Nephron progenitor cell (in vitro differentiated cells): ENCODE data around the gene AZGP1.
A peak's percentile ranks its signal among the peaks of the same experiment; 100 is the strongest.
"Not testable (repeated sequence)": the region's sequence is repeated elsewhere in the genome, so short reads cannot be mapped to it uniquely, and the experiment has no call there.

Source experiments
- DNase-seq: peaks from one replicate; pipeline ENCODE4 v3.0.0; 2021
- H3K27ac Mint-ChIP-seq: 2 replicates; pipeline ENCODE4 v1.8.0; 2021; ENCODE audit warnings: mild to moderate bottlenecking, moderate library complexity, mixed read lengths
- H3K27me3 Mint-ChIP-seq: 2 replicates; pipeline ENCODE4 v1.8.0; 2021; ENCODE audit warnings: mild to moderate bottlenecking, low read depth, mixed read lengths; ENCODE audit not compliant: poor library complexity
- H3K36me3 Mint-ChIP-seq: 2 replicates; pipeline ENCODE4 v1.8.0; 2021; ENCODE audit warnings: low read depth, mixed read lengths
- H3K4me1 Mint-ChIP-seq: 2 replicates; pipeline ENCODE4 v1.8.0; 2021; ENCODE audit warnings: mixed read lengths
- H3K4me3 Mint-ChIP-seq: 2 replicates; pipeline ENCODE4 v1.8.0; 2021; ENCODE audit warnings: mild to moderate bottlenecking, moderate library complexity, mixed read lengths
- H3K9me3 Mint-ChIP-seq: 2 replicates; pipeline ENCODE4 v1.8.0; 2021; ENCODE audit warnings: mild to moderate bottlenecking, moderate library complexity, mixed read lengths
- TF ChIP-seq, protein P1 (sequence below): fragments of 200-600 bp; sonication (generic); IDR thresholded peaks from 2 replicates; pipeline ENCODE4 v1.5.0; 2021; ENCODE audit warnings: antibody characterized with exemption

The AZGP1 gene

GRCh38 chr7:99990460-99990852 is 14.6 kb upstream of the AZGP1 start:
- DNase-seq = no peak
- TF ChIP-seq, protein P1, sequence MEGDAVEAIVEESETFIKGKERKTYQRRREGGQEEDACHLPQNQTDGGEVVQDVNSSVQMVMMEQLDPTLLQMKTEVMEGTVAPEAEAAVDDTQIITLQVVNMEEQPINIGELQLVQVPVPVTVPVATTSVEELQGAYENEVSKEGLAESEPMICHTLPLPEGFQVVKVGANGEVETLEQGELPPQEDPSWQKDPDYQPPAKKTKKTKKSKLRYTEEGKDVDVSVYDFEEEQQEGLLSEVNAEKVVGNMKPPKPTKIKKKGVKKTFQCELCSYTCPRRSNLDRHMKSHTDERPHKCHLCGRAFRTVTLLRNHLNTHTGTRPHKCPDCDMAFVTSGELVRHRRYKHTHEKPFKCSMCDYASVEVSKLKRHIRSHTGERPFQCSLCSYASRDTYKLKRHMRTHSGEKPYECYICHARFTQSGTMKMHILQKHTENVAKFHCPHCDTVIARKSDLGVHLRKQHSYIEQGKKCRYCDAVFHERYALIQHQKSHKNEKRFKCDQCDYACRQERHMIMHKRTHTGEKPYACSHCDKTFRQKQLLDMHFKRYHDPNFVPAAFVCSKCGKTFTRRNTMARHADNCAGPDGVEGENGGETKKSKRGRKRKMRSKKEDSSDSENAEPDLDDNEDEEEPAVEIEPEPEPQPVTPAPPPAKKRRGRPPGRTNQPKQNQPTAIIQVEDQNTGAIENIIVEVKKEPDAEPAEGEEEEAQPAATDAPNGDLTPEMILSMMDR = no peak
- Mint-ChIP-seq H3K4me1 (peaks cover 28% of the 10 kb centered on the region), H3K27me3 (peaks cover 52% of the 10 kb centered on the region), H3K27ac (no peak overlapping the region), H3K36me3 (no peaks in the 10 kb centered on the region), H3K9me3 (no peaks in the 10 kb centered on the region), H3K4me3 (peak overlapping the region; percentile 78)

DNA sequence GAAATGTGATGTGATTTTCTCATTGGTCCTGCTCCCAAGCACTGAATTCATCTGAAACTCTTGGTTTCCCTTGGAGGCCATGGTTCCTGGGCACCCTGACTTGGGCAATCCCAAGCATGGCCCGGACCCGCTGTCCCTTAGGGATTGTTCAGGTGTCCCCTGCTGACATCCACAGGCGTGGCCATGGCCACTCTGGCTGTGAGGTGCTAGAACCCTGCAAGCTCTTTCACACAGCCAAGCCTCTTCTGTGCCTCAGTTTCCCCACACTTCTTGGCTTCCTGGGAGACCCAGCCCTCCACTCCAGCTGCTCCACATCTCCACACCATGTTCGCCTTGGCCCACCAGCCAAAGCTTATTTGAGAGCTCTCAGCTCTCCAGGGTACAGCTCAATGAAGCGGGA is 12.0 kb upstream of the AZGP1 start:
- Mint-ChIP-seq H3K36me3 (no peaks in the 10 kb centered on the region), H3K27me3 (peaks cover 61% of the 10 kb centered on the region), H3K27ac (no peak overlapping the region), H3K9me3 (no peaks in the 10 kb centered on the region), H3K4me3 (no peak overlapping the region), H3K4me1 (peaks cover 12% of the 10 kb centered on the region)
- DNase-seq = no peak
- TF ChIP-seq, protein P1 = no peak

DNA sequence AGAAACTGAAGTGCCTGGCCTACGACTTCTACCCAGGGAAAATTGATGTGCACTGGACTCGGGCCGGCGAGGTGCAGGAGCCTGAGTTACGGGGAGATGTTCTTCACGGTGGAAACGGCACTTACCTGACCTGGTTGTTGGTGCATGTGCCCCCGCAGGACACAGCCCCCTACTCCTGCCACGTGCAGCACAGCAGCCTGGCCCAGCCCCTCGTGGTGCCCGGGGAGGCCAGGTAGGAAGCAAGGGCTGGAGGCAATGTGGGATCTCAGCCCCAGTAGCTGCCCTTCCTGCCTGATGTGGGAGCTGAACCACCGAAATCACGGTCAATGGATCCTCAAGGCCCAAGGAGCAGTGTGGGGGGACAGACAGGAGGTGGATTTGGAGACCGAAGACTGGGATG is 11.5 kb upstream of the AZGP1 start:
- DNase-seq, H3K27ac Mint-ChIP-seq, H3K36me3 Mint-ChIP-seq, H3K4me1 Mint-ChIP-seq, H3K4me3 Mint-ChIP-seq, H3K9me3 Mint-ChIP-seq: not testable (repeated sequence)
- H3K27me3 Mint-ChIP-seq = peaks cover 58% of the 10 kb centered on the region

- TF ChIP-seq, protein P1 = no peak
- peaks cover 6% of the 10 kb centered on the region for H3K4me1 Mint-ChIP-seq
- H3K27ac Mint-ChIP-seq = no peak overlapping the region
- H3K9me3 Mint-ChIP-seq = peaks cover 4% of the 10 kb centered on the region
- H3K27me3 Mint-ChIP-seq = peaks cover 48% of the 10 kb centered on the region
- no peaks in the 10 kb centered on the region for H3K36me3 Mint-ChIP-seq
- no peak overlapping the region for H3K4me3 Mint-ChIP-seq
- DNase-seq = no peak
Observed at GRCh38 chr7:99984593-99984992, 8.8 kb upstream of the AZGP1 start.

GRCh38 chr7:99981066-99981465 is 5.2 kb upstream of the AZGP1 start:
- not testable (repeated sequence) for H3K9me3 Mint-ChIP-seq, H3K4me3 Mint-ChIP-seq

GRCh38 chr7:99980448-99980872 is 4.6 kb upstream of the AZGP1 start:
- Mint-ChIP-seq H3K4me1 (peaks cover 19% of the 10 kb centered on the region), H3K27me3 (peaks cover 35% of the 10 kb centered on the region)
- H3K27ac Mint-ChIP-seq = not testable (repeated sequence)

More at GRCh38 chr7:99981066-99981465, 5.2 kb upstream of the AZGP1 start:
- peaks cover 19% of the 10 kb centered on the region for H3K4me1 Mint-ChIP-seq
- H3K27me3 Mint-ChIP-seq = peaks cover 34% of the 10 kb centered on the region
- H3K27ac Mint-ChIP-seq, H3K36me3 Mint-ChIP-seq, DNase-seq: not testable (repeated sequence)

DNA sequence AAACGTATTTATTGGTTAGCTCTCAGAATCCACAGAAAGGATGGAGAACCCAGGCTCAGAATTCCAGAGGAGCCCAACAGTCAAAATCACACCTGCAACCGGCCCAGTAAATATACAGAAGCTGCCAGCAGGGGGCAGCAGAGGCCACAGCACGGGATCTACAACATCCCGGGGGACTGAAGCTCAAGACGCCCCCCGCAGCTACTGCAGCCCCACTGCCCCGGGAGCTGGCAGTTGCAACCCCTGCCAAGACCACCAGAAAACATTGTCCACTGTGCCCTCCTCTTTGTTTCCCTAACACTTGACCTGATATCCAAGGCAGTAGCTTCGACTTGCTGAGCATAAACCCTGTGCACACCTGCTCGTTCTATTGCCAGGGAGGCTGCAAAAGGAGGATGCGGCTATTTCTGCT is 4.0 kb upstream of the AZGP1 start:
- H3K36me3 Mint-ChIP-seq, H3K4me3 Mint-ChIP-seq, H3K9me3 Mint-ChIP-seq, H3K27ac Mint-ChIP-seq: not testable (repeated sequence)
- TF ChIP-seq, protein P1 = peak; percentile 72
- peaks cover 19% of the 10 kb centered on the region for H3K4me1 Mint-ChIP-seq
- DNase-seq = peak; percentile 76
- H3K27me3 Mint-ChIP-seq = peaks cover 37% of the 10 kb centered on the region

More at GRCh38 chr7:99980448-99980872, 4.6 kb upstream of the AZGP1 start:
- H3K9me3 Mint-ChIP-seq, H3K36me3 Mint-ChIP-seq, H3K4me3 Mint-ChIP-seq, DNase-seq: not testable (repeated sequence)
